HepG2 (cell line): ENCODE measurements around the gene TEX19. TPM values are rescaled to one million over a fixed set of nuclear protein-coding genes. Genes with fewer than 3 reads are reported as not detected.

ENCODE experiments used
- AKAP8 ChIP-seq: sonication (generic); formaldehyde crosslinking; IDR thresholded peaks from 2 replicates; pipeline ENCODE4 v1.5.1; 2020; ENCODE audit warnings: mild to moderate bottlenecking, missing genetic modification reagents
- ETV5 ChIP-seq: IDR thresholded peaks from 2 replicates; pipeline ENCODE4 v1.6.1; 2018; ENCODE audit warnings: missing biosample characterization, missing genetic modification reagents, inconsistent platforms, borderline replicate concordance
- FOXJ3 ChIP-seq: sonication (generic); formaldehyde crosslinking; IDR thresholded peaks from 2 replicates; pipeline ENCODE4 v1.4.0; 2020; ENCODE audit warnings: missing genetic modification reagents, mild to moderate bottlenecking, borderline replicate concordance
- HDAC2 ChIP-seq: sonication (generic); formaldehyde crosslinking; IDR thresholded peaks from 2 replicates; pipeline ENCODE4 v1.4.0; 2020; ENCODE audit warnings: missing genetic modification reagents
- HNRNPLL ChIP-seq: fragments of 200-400 bp; formaldehyde crosslinking; IDR thresholded peaks from 2 replicates; pipeline ENCODE4 v1.6.1; 2017; ENCODE audit warnings: mild to moderate bottlenecking, low read depth, low read length; ENCODE audit not compliant: poor library complexity, severe bottlenecking
- HOXD1 ChIP-seq: sonication (generic); formaldehyde crosslinking; IDR thresholded peaks from 2 replicates; pipeline ENCODE4 v1.5.0; 2020; ENCODE audit warnings: missing genetic modification reagents
- KMT2B ChIP-seq: IDR thresholded peaks from 2 replicates; pipeline ENCODE4 v1.6.1; 2016; ENCODE audit warnings: missing genetic modification reagents, missing compliant biosample characterization
- MATR3 ChIP-seq: sonication (generic); formaldehyde crosslinking; IDR thresholded peaks from 2 replicates; pipeline ENCODE4 v1.4.0; 2020; ENCODE audit warnings: missing genetic modification reagents
- NCOA5 ChIP-seq: sonication (generic); formaldehyde crosslinking; IDR thresholded peaks from 2 replicates; pipeline ENCODE4 v1.4.0; 2020; ENCODE audit warnings: missing genetic modification reagents
- RBFOX2 ChIP-seq: fragments of 200-400 bp; formaldehyde crosslinking; IDR thresholded peaks from 2 replicates; pipeline ENCODE4 v1.6.1; 2017; ENCODE audit warnings: low read depth, mild to moderate bottlenecking, low read length
- RXRA ChIP-seq: sonication (generic); formaldehyde crosslinking; IDR thresholded peaks from 2 replicates; pipeline ENCODE4 v1.5.1; 2020; ENCODE audit warnings: missing genetic modification reagents
- SPEN ChIP-seq: sonication (generic); formaldehyde crosslinking; IDR thresholded peaks from 2 replicates; pipeline ENCODE4 v1.5.1; 2020; ENCODE audit warnings: low read depth, mild to moderate bottlenecking, missing genetic modification reagents
- TEAD3 ChIP-seq: optimal IDR thresholded peaks from 2 replicates; pipeline ENCODE3; 2016; ENCODE audit warnings: borderline replicate concordance
- XRCC5 ChIP-seq: fragments of 200-400 bp; formaldehyde crosslinking; optimal IDR thresholded peaks from 2 replicates; pipeline ENCODE3; 2017; ENCODE audit warnings: mild to moderate bottlenecking, low read length
- ZNF207 ChIP-seq: fragments of 450-650 bp; IDR thresholded peaks from 2 replicates; pipeline ENCODE4 v1.6.1; 2016; ENCODE audit warnings: antibody characterized with exemption, borderline replicate concordance
- ZNF383 ChIP-seq: sonication (generic); formaldehyde crosslinking; IDR thresholded peaks from 2 replicates; pipeline ENCODE4 v1.4.0; 2020; ENCODE audit warnings: missing genetic modification reagents, mild to moderate bottlenecking, borderline replicate concordance
- ZNF547 ChIP-seq: sonication (generic); formaldehyde crosslinking; IDR thresholded peaks from 2 replicates; pipeline ENCODE4 v1.5.1; 2020; ENCODE audit warnings: mild to moderate bottlenecking, missing genetic modification reagents
- ZNF567 ChIP-seq: sonication (generic); formaldehyde crosslinking; IDR thresholded peaks from 2 replicates; pipeline ENCODE4 v1.8.1; 2023; ENCODE audit warnings: mild to moderate bottlenecking, missing genetic modification reagents, borderline replicate concordance
- ZNF644 ChIP-seq: IDR thresholded peaks from 2 replicates; pipeline ENCODE4 v1.6.1; 2016; ENCODE audit warnings: low read depth
- polyA plus RNA-seq, 8 experiments: library from polyadenylated mRNA; depleted of rRNA in 3 of 8; stranded (reverse) in 7 of 8; unstranded in 1 of 8; fragments of >200 nt; fragmentation: Illumina TruSeq in 4 of 8; extraction: Trizol in 4 of 8; gene quantifications; 2 replicates each; pipeline versions ENCODE4 v1.2.1 to v1.2.3, GENCODE V29; 2011 to 2016; ENCODE audit warnings: low read depth in 4 of 8, missing spikeins in 1 of 8, mixed read lengths in 1 of 8; ENCODE audit not compliant: insufficient read depth in 1 of 8
- total RNA-seq, 5 experiments: library from RNA; depleted of rRNA; stranded (reverse); fragments of >200 nt; fragmentation: Illumina TruSeq; extraction: Trizol; gene quantifications; 2 replicates each; pipeline ENCODE4 v1.2.3, GENCODE V29; 2016; ENCODE audit warnings: low read depth in 1 of 5
- TF ChIP-seq, protein P1 (sequence below): sonication (generic); formaldehyde crosslinking; IDR thresholded peaks from 2 replicates; pipeline ENCODE4 v1.4.0; 2020; ENCODE audit warnings: missing genetic modification reagents
- TF ChIP-seq, protein P2 (sequence below): sonication (generic); formaldehyde crosslinking; IDR thresholded peaks from 2 replicates; pipeline ENCODE4 v1.5.0; 2020; ENCODE audit warnings: missing genetic modification reagents, mild to moderate bottlenecking, borderline replicate concordance
- TF ChIP-seq, protein P3 (sequence below): sonication (generic); formaldehyde crosslinking; conservative IDR thresholded peaks from 2 replicates; pipeline ENCODE4 v1.4.0; 2020; ENCODE audit warnings: missing genetic modification reagents
- TF ChIP-seq, protein P4 (sequence below): sonication (generic); formaldehyde crosslinking; IDR thresholded peaks from 2 replicates; pipeline ENCODE4 v1.4.0; 2020; ENCODE audit warnings: missing genetic modification reagents, borderline replicate concordance

Gene TEX19
- total and polyA plus RNA-seq, 2 of the 13 experiments (the other 11 are each of a cell fraction or from before 2014, with no cell fraction given), result 1.3 to 6.0 TPM

DNA sequence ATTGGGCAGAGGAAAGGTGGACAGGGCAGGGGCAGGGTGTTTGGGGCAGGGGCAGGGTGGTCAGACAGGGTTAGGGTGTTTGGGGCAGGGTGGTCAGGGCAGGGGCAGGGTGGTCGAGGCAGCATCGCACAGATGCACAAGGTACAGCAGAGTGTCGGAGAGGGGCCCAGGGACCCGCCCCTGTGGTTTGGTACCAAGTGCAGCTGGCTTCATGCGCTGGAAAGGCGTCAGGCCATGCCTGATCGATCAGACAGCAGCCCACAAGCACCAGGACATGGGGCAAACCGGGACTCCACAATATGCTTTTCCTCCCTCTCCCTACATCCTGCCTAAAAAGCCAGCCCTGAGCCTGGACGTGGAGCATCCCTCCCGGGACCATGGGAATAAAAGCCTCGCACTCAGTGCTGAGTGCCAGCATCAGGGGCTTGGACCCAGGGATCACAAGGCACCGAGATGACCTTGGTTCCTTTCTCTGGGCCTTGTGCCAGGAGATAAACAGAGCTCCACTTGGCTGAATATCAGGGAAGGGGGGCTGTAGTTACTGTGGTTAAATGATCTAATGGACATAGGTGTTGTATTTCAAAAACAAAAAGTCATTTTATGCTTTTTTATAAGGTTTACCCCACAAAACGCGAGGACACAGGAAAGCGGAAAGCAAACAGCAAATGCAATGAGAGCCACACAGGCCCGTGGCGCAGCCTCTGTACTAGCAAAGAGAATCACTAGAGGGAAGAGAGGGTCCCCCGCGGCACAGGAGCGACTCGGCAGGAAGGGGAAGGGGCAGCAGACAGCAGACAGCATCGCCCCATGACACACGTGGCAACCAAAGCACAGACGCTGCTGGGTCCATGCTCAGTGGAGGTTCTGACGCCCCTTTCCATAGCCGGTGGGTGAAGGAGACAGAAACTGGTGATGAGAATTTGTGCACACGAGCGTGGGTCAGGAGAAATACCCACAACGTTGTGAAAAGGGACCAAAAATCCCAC, 53.8 kb downstream of the TEX19 start (continued):
- TF ChIP-seq, protein P1, sequence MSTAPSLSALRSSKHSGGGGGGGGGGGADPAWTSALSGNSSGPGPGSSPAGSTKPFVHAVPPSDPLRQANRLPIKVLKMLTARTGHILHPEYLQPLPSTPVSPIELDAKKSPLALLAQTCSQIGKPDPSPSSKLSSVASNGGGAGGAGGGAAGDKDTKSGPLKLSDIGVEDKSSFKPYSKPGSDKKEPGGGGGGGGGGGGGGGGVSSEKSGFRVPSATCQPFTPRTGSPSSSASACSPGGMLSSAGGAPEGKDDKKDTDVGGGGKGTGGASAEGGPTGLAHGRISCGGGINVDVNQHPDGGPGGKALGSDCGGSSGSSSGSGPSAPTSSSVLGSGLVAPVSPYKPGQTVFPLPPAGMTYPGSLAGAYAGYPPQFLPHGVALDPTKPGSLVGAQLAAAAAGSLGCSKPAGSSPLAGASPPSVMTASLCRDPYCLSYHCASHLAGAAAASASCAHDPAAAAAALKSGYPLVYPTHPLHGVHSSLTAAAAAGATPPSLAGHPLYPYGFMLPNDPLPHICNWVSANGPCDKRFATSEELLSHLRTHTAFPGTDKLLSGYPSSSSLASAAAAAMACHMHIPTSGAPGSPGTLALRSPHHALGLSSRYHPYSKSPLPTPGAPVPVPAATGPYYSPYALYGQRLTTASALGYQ (CRISPR knock-in tag), result no peak
- no peak for TF ChIP-seq ZNF547 (CRISPR knock-in tag)
- TF ChIP-seq ETV5 (CRISPR knock-in tag), result no peak
- TF ChIP-seq, protein P2, sequence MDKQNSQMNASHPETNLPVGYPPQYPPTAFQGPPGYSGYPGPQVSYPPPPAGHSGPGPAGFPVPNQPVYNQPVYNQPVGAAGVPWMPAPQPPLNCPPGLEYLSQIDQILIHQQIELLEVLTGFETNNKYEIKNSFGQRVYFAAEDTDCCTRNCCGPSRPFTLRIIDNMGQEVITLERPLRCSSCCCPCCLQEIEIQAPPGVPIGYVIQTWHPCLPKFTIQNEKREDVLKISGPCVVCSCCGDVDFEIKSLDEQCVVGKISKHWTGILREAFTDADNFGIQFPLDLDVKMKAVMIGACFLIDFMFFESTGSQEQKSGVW (CRISPR knock-in tag), result no peak
- no peak for TF ChIP-seq FOXJ3
- TF ChIP-seq RBFOX2, result no peak
- no peak for TF ChIP-seq ZNF207
- TF ChIP-seq XRCC5, result peak; percentile 64
- no peak for TF ChIP-seq HNRNPLL
- TF ChIP-seq ZNF644 (CRISPR knock-in tag), result 0 out of 2 replicates have a peak, but pooled peaks have one; percentile 28
- TF ChIP-seq ZNF383 (CRISPR knock-in tag), result no peak
- TF ChIP-seq NCOA5, result no peak
- TF ChIP-seq SPEN (CRISPR knock-in tag), result no peak
- no peak for TF ChIP-seq HOXD1 (CRISPR knock-in tag)
- TF ChIP-seq AKAP8 (CRISPR knock-in tag), result no peak
- TF ChIP-seq KMT2B (CRISPR knock-in tag), result no peak
- TF ChIP-seq, protein P3, sequence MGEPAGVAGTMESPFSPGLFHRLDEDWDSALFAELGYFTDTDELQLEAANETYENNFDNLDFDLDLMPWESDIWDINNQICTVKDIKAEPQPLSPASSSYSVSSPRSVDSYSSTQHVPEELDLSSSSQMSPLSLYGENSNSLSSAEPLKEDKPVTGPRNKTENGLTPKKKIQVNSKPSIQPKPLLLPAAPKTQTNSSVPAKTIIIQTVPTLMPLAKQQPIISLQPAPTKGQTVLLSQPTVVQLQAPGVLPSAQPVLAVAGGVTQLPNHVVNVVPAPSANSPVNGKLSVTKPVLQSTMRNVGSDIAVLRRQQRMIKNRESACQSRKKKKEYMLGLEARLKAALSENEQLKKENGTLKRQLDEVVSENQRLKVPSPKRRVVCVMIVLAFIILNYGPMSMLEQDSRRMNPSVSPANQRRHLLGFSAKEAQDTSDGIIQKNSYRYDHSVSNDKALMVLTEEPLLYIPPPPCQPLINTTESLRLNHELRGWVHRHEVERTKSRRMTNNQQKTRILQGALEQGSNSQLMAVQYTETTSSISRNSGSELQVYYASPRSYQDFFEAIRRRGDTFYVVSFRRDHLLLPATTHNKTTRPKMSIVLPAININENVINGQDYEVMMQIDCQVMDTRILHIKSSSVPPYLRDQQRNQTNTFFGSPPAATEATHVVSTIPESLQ (CRISPR knock-in tag), result no peak
- no peak for TF ChIP-seq ZNF567 (CRISPR knock-in tag)
- peak; percentile 47; the same call in 1 of the 2 replicates for TF ChIP-seq RXRA (CRISPR knock-in tag)
- peak; percentile 71; the same call in 1 of the 2 replicates for TF ChIP-seq HDAC2 (CRISPR knock-in tag)
- TF ChIP-seq, protein P4, sequence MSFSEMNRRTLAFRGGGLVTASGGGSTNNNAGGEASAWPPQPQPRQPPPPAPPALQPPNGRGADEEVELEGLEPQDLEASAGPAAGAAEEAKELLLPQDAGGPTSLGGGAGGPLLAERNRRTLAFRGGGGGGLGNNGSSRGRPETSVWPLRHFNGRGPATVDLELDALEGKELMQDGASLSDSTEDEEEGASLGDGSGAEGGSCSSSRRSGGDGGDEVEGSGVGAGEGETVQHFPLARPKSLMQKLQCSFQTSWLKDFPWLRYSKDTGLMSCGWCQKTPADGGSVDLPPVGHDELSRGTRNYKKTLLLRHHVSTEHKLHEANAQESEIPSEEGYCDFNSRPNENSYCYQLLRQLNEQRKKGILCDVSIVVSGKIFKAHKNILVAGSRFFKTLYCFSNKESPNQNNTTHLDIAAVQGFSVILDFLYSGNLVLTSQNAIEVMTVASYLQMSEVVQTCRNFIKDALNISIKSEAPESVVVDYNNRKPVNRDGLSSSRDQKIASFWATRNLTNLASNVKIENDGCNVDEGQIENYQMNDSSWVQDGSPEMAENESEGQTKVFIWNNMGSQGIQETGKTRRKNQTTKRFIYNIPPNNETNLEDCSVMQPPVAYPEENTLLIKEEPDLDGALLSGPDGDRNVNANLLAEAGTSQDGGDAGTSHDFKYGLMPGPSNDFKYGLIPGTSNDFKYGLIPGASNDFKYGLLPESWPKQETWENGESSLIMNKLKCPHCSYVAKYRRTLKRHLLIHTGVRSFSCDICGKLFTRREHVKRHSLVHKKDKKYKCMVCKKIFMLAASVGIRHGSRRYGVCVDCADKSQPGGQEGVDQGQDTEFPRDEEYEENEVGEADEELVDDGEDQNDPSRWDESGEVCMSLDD (CRISPR knock-in tag), result no peak
- TF ChIP-seq MATR3 (CRISPR knock-in tag), result no peak
- TF ChIP-seq TEAD3 (CRISPR knock-in tag), result peak; percentile 59
